ENCODE data around the gene TRMT2B.
"Not testable (repeated sequence)": the region's sequence is repeated elsewhere in the genome, so short reads cannot be mapped to it uniquely, and the experiment has no call there.

TRMT2B gene

GRCh38 chrX:101051549-101052302, at the start of gene TRMT2B:
TRMT2B (minus strand) TSS chrX:101052111; CDS start chrX:101042289, 9,822 bp downstream.
- in situ Hi-C loops (cut with HindIII; ENCODE audit: low sequenced_read_pairs), result no loop called here

- in situ Hi-C loops (cut with HindIII; ENCODE audit: low sequenced_read_pairs), result no loop called here
These were observed 45.9 kb upstream of the TRMT2B start, which contains the start of gene CENPI for GRCh38 chrX:101097546-101098453. CENPI (plus strand) TSS chrX:101098204; CDS start chrX:101101071, 2,867 bp downstream.

- in situ Hi-C loops (cut with HindIII; ENCODE audit: low sequenced_read_pairs), result no loop called here
These were observed 39.9 kb upstream of the TRMT2B start for GRCh38 chrX:101091817-101092216.

- in situ Hi-C loops (cut with HindIII; ENCODE audit: low sequenced_read_pairs), result no loop called here
These were observed 29.3 kb upstream of the TRMT2B start for GRCh38 chrX:101081231-101081630.

GRCh38 chrX:101080326-101081124, 28.6 kb upstream of the TRMT2B start:
- in situ Hi-C loops (cut with HindIII; ENCODE audit: low sequenced_read_pairs), result no loop called here

GRCh38 chrX:101079736-101080270, 27.9 kb upstream of the TRMT2B start:
- in situ Hi-C loops (cut with HindIII; ENCODE audit: low sequenced_read_pairs), result no loop called here

GRCh38 chrX:101078716-101079598, 27.0 kb upstream of the TRMT2B start, which contains the start of gene TMEM35A:
TMEM35A (plus strand) TSS chrX:101078879; CDS start chrX:101079003, 124 bp downstream.
- in situ Hi-C loops (cut with HindIII; ENCODE audit: low sequenced_read_pairs), result no loop called here

GRCh38 chrX:101071582-101071981, 19.7 kb upstream of the TRMT2B start:
- in situ Hi-C loops (cut with HindIII; ENCODE audit: low sequenced_read_pairs), result no loop called here

- in situ Hi-C loops (cut with HindIII; ENCODE audit: low sequenced_read_pairs), result no loop called here
These were observed 10.3 kb upstream of the TRMT2B start for GRCh38 chrX:101062176-101062575.

GRCh38 chrX:101057093-101057714, 5.3 kb upstream of the TRMT2B start:
- in situ Hi-C loops (cut with HindIII; ENCODE audit: low sequenced_read_pairs), result no loop called here

GRCh38 chrX:101056551-101056950, 4.6 kb upstream of the TRMT2B start:
- in situ Hi-C loops (cut with HindIII; ENCODE audit: low sequenced_read_pairs), result not testable (repeated sequence)

GRCh38 chrX:101051153-101051548, 760 bp downstream of the TRMT2B start:
- in situ Hi-C loops (cut with HindIII; ENCODE audit: low sequenced_read_pairs), result no loop called here

GRCh38 chrX:101040197-101040596, 11.7 kb downstream of the TRMT2B start:
- in situ Hi-C loops (cut with HindIII; ENCODE audit: low sequenced_read_pairs), result no loop called here

GRCh38 chrX:101037231-101037630, 14.7 kb downstream of the TRMT2B start:
- in situ Hi-C loops (cut with HindIII; ENCODE audit: low sequenced_read_pairs), result no loop called here

- in situ Hi-C loops (cut with HindIII; ENCODE audit: low sequenced_read_pairs), result no loop called here
These were observed 22.2 kb downstream of the TRMT2B start for GRCh38 chrX:101029665-101030064.

- in situ Hi-C loops (cut with HindIII; ENCODE audit: low sequenced_read_pairs), result no loop called here
These were observed 23.3 kb downstream of the TRMT2B start for GRCh38 chrX:101028562-101028961.

- in situ Hi-C loops (cut with HindIII; ENCODE audit: low sequenced_read_pairs), result no loop called here
These were observed 26.8 kb downstream of the TRMT2B start for GRCh38 chrX:101025126-101025525.

- in situ Hi-C loops (cut with HindIII; ENCODE audit: low sequenced_read_pairs), result no loop called here
These were observed 29.9 kb downstream of the TRMT2B start for GRCh38 chrX:101022020-101022419.

- in situ Hi-C loops (cut with HindIII; ENCODE audit: low sequenced_read_pairs), result not testable (repeated sequence)
These were observed 39.9 kb downstream of the TRMT2B start for GRCh38 chrX:101012031-101012430.

Data from DLD1 (cell line).